ENCODE results near the gene RFXAP. TPM values are rescaled to one million over a fixed set of nuclear protein-coding genes. Genes with fewer than 3 reads are reported as not detected.

The RFXAP gene
- total RNA-seq, 1 experiment from 2014 or later: 1.5 TPM

DNA sequence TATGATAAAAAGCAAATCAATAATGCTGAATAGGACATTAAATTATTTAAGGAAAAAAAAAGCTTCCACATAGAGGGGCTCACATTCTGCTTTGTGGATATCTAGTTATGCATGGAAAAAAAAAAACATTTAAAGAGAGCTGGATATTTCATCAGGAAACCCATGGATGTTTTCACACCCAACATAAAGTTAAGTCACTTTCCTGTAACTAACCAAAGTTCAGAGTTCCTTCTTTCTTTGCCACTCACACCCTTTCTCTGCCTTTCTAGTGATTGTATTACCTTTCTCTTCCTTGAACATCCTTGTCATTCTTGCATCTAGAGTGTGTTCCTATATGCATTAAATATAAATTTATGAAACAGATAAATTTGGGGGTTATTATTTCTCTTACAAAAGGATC lies 47.2 kb downstream of the RFXAP start:
- Histone ChIP-seq H3K4me3 (ENCODE audit: insufficient read depth, low read depth, low read length) (no peak overlapping the region), H3K36me3 (replicated peaks; ENCODE audit: control insufficient read depth, insufficient read depth, low read length) (no peaks in the 10 kb centered on the region), H3K27me3 (ENCODE audit: control insufficient read depth, insufficient read depth, low read length) (no peaks in the 10 kb centered on the region)
- no peak for DNase-seq

GRCh38 chr13:36870050-36870692 lies 51.1 kb downstream of the RFXAP start:
- Histone ChIP-seq H3K36me3 (replicated peaks; ENCODE audit: control insufficient read depth, insufficient read depth, low read length) (no peaks in the 10 kb centered on the region), H3K27me3 (ENCODE audit: control insufficient read depth, insufficient read depth, low read length) (no peaks in the 10 kb centered on the region), H3K4me3 (ENCODE audit: insufficient read depth, low read depth, low read length) (no peak overlapping the region)
- DNase-seq: no peak

DNA sequence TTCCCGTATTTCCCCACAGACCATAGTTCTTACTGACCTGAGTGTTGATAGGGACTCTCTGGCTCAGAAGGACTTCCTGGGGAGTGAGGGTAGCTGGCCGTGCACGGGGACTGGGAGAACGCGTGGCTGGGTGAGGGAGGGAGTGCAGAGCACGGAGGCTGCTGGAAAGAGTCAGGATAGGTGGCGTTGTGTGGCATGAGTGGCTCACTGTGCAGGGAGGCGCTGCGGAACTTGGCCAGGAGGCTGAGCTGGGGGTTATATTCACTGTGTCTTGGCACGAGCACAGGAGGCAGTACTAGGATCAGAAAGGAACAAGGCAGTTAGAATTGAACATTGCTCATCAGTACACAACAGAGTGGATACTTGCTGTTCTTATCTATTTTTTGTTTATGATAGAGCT lies 53.6 kb downstream of the RFXAP start:
- DNase-seq: peak; percentile 43
- no peak overlapping the region for H3K4me3 ChIP-seq (ENCODE audit: insufficient read depth, low read depth, low read length)
- H3K36me3 ChIP-seq (replicated peaks; ENCODE audit: control insufficient read depth, insufficient read depth, low read length): no peaks in the 10 kb centered on the region
- no peaks in the 10 kb centered on the region for H3K27me3 ChIP-seq (ENCODE audit: control insufficient read depth, insufficient read depth, low read length)

GRCh38 chr13:36875431-36875830 lies 56.4 kb downstream of the RFXAP start:
- no peaks in the 10 kb centered on the region for H3K36me3 ChIP-seq (replicated peaks; ENCODE audit: control insufficient read depth, insufficient read depth, low read length)
- no peak for DNase-seq
- no peaks in the 10 kb centered on the region for H3K27me3 ChIP-seq (ENCODE audit: control insufficient read depth, insufficient read depth, low read length)
- no peak overlapping the region for H3K4me3 ChIP-seq (ENCODE audit: insufficient read depth, low read depth, low read length)

DNA sequence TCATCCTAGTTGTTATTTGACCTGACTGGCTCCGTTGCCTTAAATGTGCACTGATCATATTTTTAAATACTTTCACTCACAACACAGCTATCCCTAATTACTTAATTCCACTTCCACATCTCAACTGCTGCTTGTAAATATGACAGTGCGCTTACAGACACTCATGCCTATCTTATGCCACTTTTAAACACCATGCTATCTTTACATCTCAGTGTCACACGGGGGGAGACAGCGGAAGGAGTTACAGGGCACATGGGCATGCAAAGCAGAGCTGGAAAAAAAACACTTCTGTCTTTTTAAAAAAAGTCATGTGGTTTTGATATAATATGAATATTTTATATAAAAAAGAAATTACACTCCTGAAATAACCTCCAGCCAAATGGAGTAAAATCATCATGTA lies 56.9 kb downstream of the RFXAP start:
- no peaks in the 10 kb centered on the region for H3K27me3 ChIP-seq (ENCODE audit: control insufficient read depth, insufficient read depth, low read length)
- H3K4me3 ChIP-seq (ENCODE audit: insufficient read depth, low read depth, low read length): no peak overlapping the region
- no peaks in the 10 kb centered on the region for H3K36me3 ChIP-seq (replicated peaks; ENCODE audit: control insufficient read depth, insufficient read depth, low read length)
- no peak for DNase-seq

Other genes starting within 250 kb of the RFXAP start
- 0.45 and 0.55 TPM in 2 replicates for gene SERTM1, start 145.2 kb upstream of the RFXAP start, total RNA-seq (2014; rRNA removed; shearing (Covaris generic))
- 0.59 and 0.81 TPM in 2 replicates for gene SMAD9, start 101.0 kb downstream of the RFXAP start, total RNA-seq (2014; rRNA removed; shearing (Covaris generic))
- gene ALG5, start 180.1 kb downstream of the RFXAP start, total RNA-seq (2014; rRNA removed; shearing (Covaris generic)): 16.9 and 17.6 TPM in 2 replicates
- 82.2 and 91.9 TPM in 2 replicates for gene EXOSC8, start 181.6 kb downstream of the RFXAP start, total RNA-seq (2014; rRNA removed; shearing (Covaris generic))
- gene SUPT20H, start 240.5 kb downstream of the RFXAP start, total RNA-seq (2014; rRNA removed; shearing (Covaris generic)): 65.1 and 75.7 TPM in 2 replicates

All from H7 (cell line).